H1 (cell line): ENCODE measurements around the gene DOCK9. TPM values are rescaled to one million over a fixed set of nuclear protein-coding genes. Genes with fewer than 3 reads are reported as not detected.

Experiments
- CTCF ChIA-PET: fragments of 300-600 bp; sonication (Branson Sonifier 250); formaldehyde crosslinking; loops from one replicate; lab custom pipeline; 2021; ENCODE audit not compliant: partially characterized antibody; lab: Charles Lee
- POLR2A ChIA-PET: fragments of 300-600 bp; sonication (Branson Sonifier 250); formaldehyde crosslinking; loops from one replicate; lab custom pipeline; 2021; ENCODE audit warnings: inconsistent platforms; ENCODE audit not compliant: partially characterized antibody; lab: Charles Lee
- DNase-seq, 2 experiments: peaks; one replicate each; pipeline versions ENCODE4 v3.0.0 to v3.0.0-alpha.2; 2010 to 2022; ENCODE audit warnings: low spot score in 2 of 2, low read depth in 1 of 2, mixed read lengths in 1 of 2
- FAIRE-seq: peaks from 2 replicates; lab custom pipeline; 2011; peaks lifted over from hg19 to GRCh38; lab: Jason Lieb, UNC
- H2AFZ ChIP-seq: 2 replicates; pipeline ENCODE4 v1.8.1; 2012; ENCODE audit warnings: low read length, inconsistent platforms
- H2AK5ac ChIP-seq: 2 replicates; pipeline ENCODE4 v1.6.1; 2013; ENCODE audit warnings: low read depth, low read length
- H2BK120ac ChIP-seq: replicated peaks from 2 replicates; pipeline ENCODE3; 2013; ENCODE audit warnings: low read depth, low read length, inconsistent platforms
- H2BK12ac ChIP-seq: 2 replicates; pipeline ENCODE4 v1.6.1; 2013; ENCODE audit warnings: low read depth, low read length
- H2BK15ac ChIP-seq: 2 replicates; pipeline ENCODE4 v1.6.1; 2013; ENCODE audit warnings: low read length
- H2BK20ac ChIP-seq: 2 replicates; pipeline ENCODE4 v1.6.1; 2013; ENCODE audit warnings: low read length
- H2BK5ac ChIP-seq: 2 replicates; pipeline ENCODE4 v1.6.1; 2013; ENCODE audit warnings: low read depth, low read length
- H3K14ac ChIP-seq: 2 replicates; pipeline ENCODE4 v1.6.1; 2013; ENCODE audit warnings: inconsistent platforms; ENCODE audit not compliant: insufficient read length
- H3K18ac ChIP-seq: 2 replicates; pipeline ENCODE4 v1.6.1; 2013; ENCODE audit warnings: low read length; ENCODE audit errors: extremely low read depth
- H3K23ac ChIP-seq: 2 replicates; pipeline ENCODE4 v1.6.1; 2013; ENCODE audit warnings: inconsistent platforms; ENCODE audit not compliant: insufficient read length
- H3K23me2 ChIP-seq: 2 replicates; pipeline ENCODE4 v1.6.1; 2013; ENCODE audit warnings: low read depth, low read length
- H3K27ac ChIP-seq: 2 replicates; pipeline ENCODE4 v1.6.1; 2011; ENCODE audit warnings: low read depth, low read length, inconsistent platforms
- H3K27me3 ChIP-seq, 4 experiments: replicated peaks in 1 of 4; 1 replicate in 1 of 4; 2 replicates in 3 of 4; pipeline versions ENCODE4 v1.6.1 to v1.8.1; 2011 to 2013; ENCODE audit warnings: low read length in 3 of 4, mild to moderate bottlenecking in 3 of 4, inconsistent platforms in 2 of 4, mixed read lengths in 2 of 4, moderate library complexity in 1 of 4; ENCODE audit not compliant: control insufficient read depth in 3 of 4, insufficient read depth in 3 of 4; ENCODE audit errors: extremely low read depth in 1 of 4
- H3K36me3 ChIP-seq, 4 experiments: 2 replicates each; pipeline versions ENCODE4 v1.6.1 to v1.8.1; 2011 to 2013; ENCODE audit warnings: mild to moderate bottlenecking in 4 of 4, low read length in 3 of 4, moderate library complexity in 2 of 4, control low read depth in 1 of 4, inconsistent platforms in 1 of 4; ENCODE audit not compliant: insufficient read depth in 4 of 4, control insufficient read depth in 2 of 4
- H3K4ac ChIP-seq: replicated peaks from 2 replicates; pipeline ENCODE3; 2013; ENCODE audit warnings: low read length, low read depth, mixed read lengths, inconsistent platforms; ENCODE audit not compliant: insufficient read length
- H3K4me1 ChIP-seq, 4 experiments: replicated peaks in 1 of 4; 1 replicate in 1 of 4; 2 replicates in 3 of 4; pipeline versions ENCODE4 v1.6.1 to v1.8.1; 2011 to 2013; ENCODE audit warnings: low read length in 3 of 4, inconsistent platforms in 2 of 4, mixed read lengths in 1 of 4; ENCODE audit not compliant: insufficient read depth in 4 of 4, control insufficient read depth in 3 of 4
- H3K4me2 ChIP-seq, 2 experiments: 2 replicates each; pipeline versions ENCODE4 v1.6.1 to v1.8.1; 2011 to 2013; ENCODE audit warnings: low read depth in 2 of 2, low read length in 2 of 2, control low read depth in 1 of 2, inconsistent platforms in 1 of 2, mild to moderate bottlenecking in 1 of 2; ENCODE audit not compliant: insufficient read depth in 1 of 2
- H3K4me3 ChIP-seq, 4 experiments: fragments of 200-600, 300-600 bp in 1 of 4; sonication (generic), shearing (Covaris generic), sonication (Bioruptor Twin) in 1 of 4; 2 replicates each; pipeline versions ENCODE4 v1.5.1 to v1.8.1; 2011 to 2016; ENCODE audit warnings: low read length in 4 of 4, low read depth in 3 of 4, control low read depth in 2 of 4, inconsistent platforms in 2 of 4, mild to moderate bottlenecking in 2 of 4, mixed read lengths in 1 of 4, moderate library complexity in 1 of 4; ENCODE audit not compliant: insufficient read depth in 2 of 4; ENCODE audit errors: extremely low read depth in 1 of 4
- H3K56ac ChIP-seq: replicated peaks from 2 replicates; pipeline ENCODE3; 2013; ENCODE audit warnings: low read depth, mild to moderate bottlenecking, mixed read lengths, low read length, inconsistent platforms; ENCODE audit not compliant: insufficient read length
- H3K79me1 ChIP-seq: 2 replicates; pipeline ENCODE4 v1.6.1; 2013; ENCODE audit warnings: low read depth, low read length, control low read depth
- H3K79me2 ChIP-seq, 2 experiments: 2 replicates each; pipeline versions ENCODE4 v1.6.1 to v1.8.1; 2012 to 2013; ENCODE audit warnings: low read length in 2 of 2, mild to moderate bottlenecking in 2 of 2, inconsistent platforms in 1 of 2; ENCODE audit not compliant: insufficient read depth in 2 of 2, control insufficient read depth in 1 of 2
- H3K9ac ChIP-seq, 4 experiments: replicated peaks in 1 of 4; 1 replicate in 1 of 4; 2 replicates in 3 of 4; pipeline versions ENCODE4 v1.6.1 to v1.8.1; 2011 to 2013; ENCODE audit warnings: low read depth in 3 of 4, low read length in 3 of 4, control low read depth in 2 of 4, mild to moderate bottlenecking in 2 of 4, moderate library complexity in 2 of 4, inconsistent platforms in 1 of 4; ENCODE audit errors: extremely low read depth in 1 of 4
- H3K9me3 ChIP-seq, 2 experiments: 2 replicates each; pipeline versions ENCODE4 v1.6.1 to v1.8.1; 2012 to 2013; ENCODE audit warnings: mild to moderate bottlenecking in 2 of 2, moderate library complexity in 2 of 2, control low read depth in 1 of 2, inconsistent platforms in 1 of 2, low read depth in 1 of 2, low read length in 1 of 2, mixed read lengths in 1 of 2; ENCODE audit not compliant: insufficient read depth in 2 of 2
- H4K20me1 ChIP-seq, 2 experiments: replicated peaks in 1 of 2; 2 replicates each; pipeline versions ENCODE3 to v1.8.1; 2011 to 2013; ENCODE audit warnings: inconsistent platforms in 2 of 2, low read length in 2 of 2, mild to moderate bottlenecking in 1 of 2; ENCODE audit not compliant: insufficient read depth in 2 of 2, control insufficient read depth in 1 of 2
- H4K5ac ChIP-seq: 2 replicates; pipeline ENCODE4 v1.6.1; 2013; ENCODE audit warnings: low read length, low read depth, mixed read lengths, inconsistent platforms; ENCODE audit not compliant: insufficient read length
- H4K8ac ChIP-seq: 2 replicates; pipeline ENCODE4 v1.8.0; 2013; ENCODE audit warnings: mild to moderate bottlenecking, moderate library complexity, low read length, inconsistent platforms; ENCODE audit not compliant: insufficient read depth; ENCODE audit errors: extremely low read depth
- H4K91ac ChIP-seq: replicated peaks from 2 replicates; pipeline ENCODE3; 2013; ENCODE audit warnings: low read length, mixed read lengths, inconsistent platforms; ENCODE audit not compliant: insufficient read length
- ATF3 ChIP-seq: IDR thresholded peaks from 2 replicates; pipeline ENCODE4 v1.6.1; 2011; ENCODE audit warnings: low read depth, mild to moderate bottlenecking, low read length; ENCODE audit not compliant: insufficient read depth
- E2F6 ChIP-seq: IDR thresholded peaks from 2 replicates; pipeline ENCODE4 v1.6.1; 2012; ENCODE audit warnings: inconsistent platforms
- MAX ChIP-seq: IDR thresholded peaks from 2 replicates; pipeline ENCODE4 v1.6.1; 2012; ENCODE audit warnings: inconsistent platforms
- WGBS, 2 experiments: shearing (Covaris generic) in 1 of 2; methylation state at CpG; one replicate each; pipeline versions ENCODE4 v1.1.6 to v1.1.7; 2013 to 2015; ENCODE audit warnings: low lambda C conversion rate in 2 of 2, mixed read lengths in 2 of 2, inconsistent platforms in 1 of 2, low coverage in 1 of 2, missing lambda C conversion rate in 1 of 2; ENCODE audit not compliant: insufficient replicate concordance in 2 of 2, insufficient coverage in 1 of 2, insufficient read length in 1 of 2; ENCODE audit errors: extremely low coverage in 1 of 2, missing lambda C conversion rate in 1 of 2; 5-methylcytosine and 5-hydroxymethylcytosine counted together
- polyA plus RNA-seq, 7 experiments: library from polyadenylated mRNA; depleted of rRNA in 3 of 7; stranded (reverse) in 5 of 7; unstranded in 2 of 7; fragments of >200 nt in 5 of 7; fragments of 200-250 nt in 2 of 7; gene quantifications; 1 replicate in 5 of 7; 2 replicates in 1 of 7; 4 replicates in 1 of 7; pipeline versions ENCODE4 v1.2.1 to v1.2.3, GENCODE V29; 2011 to 2013; ENCODE audit warnings: missing spikeins in 2 of 7, mixed read lengths in 2 of 7
- total RNA-seq: library from RNA; stranded (reverse); fragmentation: NEBNext Ultra II Directional; extraction: Animal tissue kit (Norgen Biotek cat#: 25700); gene quantifications from 2 replicates; pipeline ENCODE4 v1.2.1, GENCODE V29; 2021

Gene DOCK9
- total and polyA plus RNA-seq, 2 of the 8 experiments (the other 6 are each of a cell fraction or from before 2014, with no cell fraction given) = 21.6 to 31.5 TPM

- H3K14ac ChIP-seq = no peak overlapping the region
- H3K4me2 ChIP-seq = 0 out of 4 replicates have a peak overlapping the region, but pooled peaks of 1 of the 2 experiments have one; percentile 2
- peaks cover 0 to 11% (median 1%) of the 10 kb centered on the region in 4 experiments; a peak in 4 of 7 replicates for H3K4me1 ChIP-seq
- H2BK15ac ChIP-seq = no peak overlapping the region
- no peak overlapping the region for H3K9ac ChIP-seq
- 34% methylated on average over 7 of the region's 7 CpGs; no CpG with 5 or more reads in 1 of the 2 experiments for WGBS, 2 experiments
- no peak overlapping the region for H3K56ac ChIP-seq
- H2BK5ac ChIP-seq = no peak overlapping the region
- no peak overlapping the region for H4K91ac ChIP-seq
- no peak overlapping the region for H4K8ac ChIP-seq
- no peak overlapping the region for H2AK5ac ChIP-seq
- no peak overlapping the region for H3K23ac ChIP-seq
- CTCF ChIA-PET = interaction anchor here (1.0 to 6.9 kb wide), 5 partner anchors 7 to 257 kb away, joined by 3 to 59 read pairs (median 5); no protein-coding TSS in a partner anchor
- no peak overlapping the region for H2AFZ ChIP-seq
- no peaks in the 10 kb centered on the region for H3K36me3 ChIP-seq
- DNase-seq = no peak
- H3K4ac ChIP-seq = no peak overlapping the region
- TF ChIP-seq E2F6 (peak; percentile 58), MAX (peak; percentile 91), ATF3 (no peak)
- peak overlapping the region; percentile 19 for H2BK120ac ChIP-seq
- H3K79me1 ChIP-seq = no peaks in the 10 kb centered on the region; the same call in 1 of the 2 replicates
- H2BK20ac ChIP-seq = no peak overlapping the region
- H3K27me3 ChIP-seq = no peaks in the 10 kb centered on the region
- H4K5ac ChIP-seq = no peak overlapping the region
- H3K23me2 ChIP-seq = no peaks in the 10 kb centered on the region
- H3K4me3 ChIP-seq = no peak overlapping the region
- no peaks in the 10 kb centered on the region for H4K20me1 ChIP-seq
- no peak overlapping the region for H2BK12ac ChIP-seq
- no peak overlapping the region for H3K27ac ChIP-seq
- no peaks in the 10 kb centered on the region for H3K9me3 ChIP-seq
- H3K79me2 ChIP-seq = no peaks in the 10 kb centered on the region
- POLR2A ChIA-PET = interaction anchor here (0.6 to 1.4 kb wide), 2 partner anchors 10 to 17 kb away, joined by 4 read pairs; no protein-coding TSS in a partner anchor
- no peak overlapping the region for H3K18ac ChIP-seq
- FAIRE-seq = peak; percentile 88
Observed at GRCh38 chr13:98834254-98834960, 143.5 kb downstream of the DOCK9 start.
